Activated effector memory CD4-positive, alpha-beta T cell treated with anti-CD3 and anti-CD28 coated beads, Interleukin-2, amount 50 U/mL, for 16 hours (primary cell): Measurements from ENCODE around the gene EEFSEC.

Source experiments
- DNase-seq: peaks from one replicate; pipeline ENCODE4 v3.0.0-alpha.2; 2020

The EEFSEC gene

DNA sequence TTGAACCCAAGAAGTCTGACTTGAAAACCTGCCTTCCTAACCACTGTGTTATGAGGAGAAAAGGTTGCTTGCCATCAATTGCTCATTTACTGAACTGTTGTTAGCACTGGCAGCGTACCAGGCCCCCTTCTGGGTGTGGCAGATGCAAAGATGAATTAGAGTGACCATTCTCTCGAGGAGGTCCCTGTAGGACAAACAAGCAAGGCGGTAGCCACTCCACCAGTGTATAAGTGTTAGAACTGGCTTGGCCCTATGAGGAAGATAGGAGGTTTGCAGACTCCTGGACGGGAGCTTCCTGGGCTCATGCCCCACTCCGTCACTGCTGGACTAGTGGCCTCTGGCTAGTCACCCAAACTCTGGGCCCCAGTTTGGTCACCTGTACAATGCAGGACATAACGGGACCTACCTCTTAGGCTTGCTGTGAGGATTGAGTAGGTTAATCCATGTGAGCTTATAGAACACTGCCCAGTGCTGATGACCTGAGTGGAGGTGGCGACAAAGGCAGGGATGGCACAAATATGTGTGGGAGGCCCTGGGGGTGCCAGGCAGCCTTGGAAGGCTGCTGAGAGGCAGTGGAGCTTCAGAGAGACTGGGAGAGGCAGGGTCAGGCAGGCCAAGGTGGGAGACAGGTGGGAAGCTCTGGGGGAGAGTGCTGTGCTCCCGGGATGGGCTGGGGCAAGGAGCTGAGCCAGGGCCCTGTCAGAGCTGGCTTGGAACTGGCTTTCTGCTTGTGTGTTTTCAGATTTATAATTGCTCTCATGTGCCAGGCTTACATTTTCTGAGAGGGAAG lies 167.5 kb downstream of the EEFSEC start:
- DNase-seq = peak; percentile 24

DNA sequence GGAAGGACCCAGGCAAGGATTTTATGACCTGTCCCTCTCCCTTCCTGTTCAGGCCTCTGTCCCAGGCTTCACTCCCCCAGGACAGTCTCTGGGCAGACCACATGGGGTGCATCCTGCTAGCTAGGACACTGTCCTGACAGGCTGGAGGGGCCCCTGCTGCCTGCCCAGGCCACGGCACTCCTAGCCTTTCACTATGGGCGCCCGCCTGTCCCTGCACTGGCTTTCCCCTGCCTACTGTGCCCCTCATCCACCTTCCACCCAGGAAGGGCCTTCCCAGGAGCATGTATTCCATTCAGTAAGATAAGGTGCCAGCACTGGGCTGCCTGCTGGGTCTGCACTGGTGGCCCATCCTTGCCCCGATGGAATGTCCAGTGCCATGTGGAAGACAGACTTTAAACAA lies 168.1 kb downstream of the EEFSEC start:
- peak; percentile 41 for DNase-seq

DNA sequence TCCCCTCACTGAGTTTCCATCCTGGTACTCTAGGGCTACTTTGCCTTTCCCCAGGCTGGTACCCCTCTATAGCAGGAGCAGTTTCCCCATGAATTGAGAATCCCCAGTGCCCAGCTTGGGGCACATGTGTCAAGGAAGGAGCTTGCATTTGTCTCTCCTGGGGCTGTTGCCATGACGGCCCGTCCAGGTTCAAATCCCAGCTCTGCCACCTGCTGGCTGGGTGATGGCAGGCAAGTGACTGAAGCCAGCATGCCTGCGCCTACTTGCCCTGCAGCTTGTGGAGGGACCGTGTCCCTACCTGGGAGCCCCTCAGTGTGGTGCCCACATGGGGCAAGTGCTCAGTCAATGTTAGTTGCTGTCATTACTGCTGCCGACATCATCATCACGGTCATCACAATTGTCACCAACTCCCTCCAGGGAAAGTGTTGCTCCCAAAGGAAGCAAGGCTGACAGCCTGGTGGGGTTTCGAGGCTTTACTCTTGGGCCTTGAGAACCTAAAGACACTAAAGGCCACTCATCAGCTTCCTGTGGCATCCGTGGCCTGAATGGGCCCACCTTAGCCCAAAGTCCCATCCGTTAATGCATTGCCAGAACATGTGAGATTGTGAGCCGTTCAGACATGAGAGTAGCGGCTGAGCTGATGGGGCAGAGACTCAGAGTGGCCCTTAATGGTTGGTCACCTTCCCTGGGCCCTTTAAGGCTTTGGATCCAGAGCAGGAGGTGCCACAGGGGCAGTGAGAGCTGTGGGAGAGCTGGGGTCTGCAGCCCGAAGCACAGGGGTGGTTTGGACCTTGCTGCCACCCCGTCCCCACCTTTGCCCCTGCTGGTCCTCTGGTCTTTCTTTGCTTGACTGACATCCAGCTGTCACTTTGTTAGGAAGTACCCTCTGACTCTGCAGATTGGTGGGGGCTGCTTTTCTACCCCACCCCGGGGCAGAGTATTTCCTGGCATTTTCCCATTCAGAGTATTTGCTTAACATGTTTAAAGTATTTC lies 169.0 kb downstream of the EEFSEC start:
- peak; percentile 79 for DNase-seq

DNA sequence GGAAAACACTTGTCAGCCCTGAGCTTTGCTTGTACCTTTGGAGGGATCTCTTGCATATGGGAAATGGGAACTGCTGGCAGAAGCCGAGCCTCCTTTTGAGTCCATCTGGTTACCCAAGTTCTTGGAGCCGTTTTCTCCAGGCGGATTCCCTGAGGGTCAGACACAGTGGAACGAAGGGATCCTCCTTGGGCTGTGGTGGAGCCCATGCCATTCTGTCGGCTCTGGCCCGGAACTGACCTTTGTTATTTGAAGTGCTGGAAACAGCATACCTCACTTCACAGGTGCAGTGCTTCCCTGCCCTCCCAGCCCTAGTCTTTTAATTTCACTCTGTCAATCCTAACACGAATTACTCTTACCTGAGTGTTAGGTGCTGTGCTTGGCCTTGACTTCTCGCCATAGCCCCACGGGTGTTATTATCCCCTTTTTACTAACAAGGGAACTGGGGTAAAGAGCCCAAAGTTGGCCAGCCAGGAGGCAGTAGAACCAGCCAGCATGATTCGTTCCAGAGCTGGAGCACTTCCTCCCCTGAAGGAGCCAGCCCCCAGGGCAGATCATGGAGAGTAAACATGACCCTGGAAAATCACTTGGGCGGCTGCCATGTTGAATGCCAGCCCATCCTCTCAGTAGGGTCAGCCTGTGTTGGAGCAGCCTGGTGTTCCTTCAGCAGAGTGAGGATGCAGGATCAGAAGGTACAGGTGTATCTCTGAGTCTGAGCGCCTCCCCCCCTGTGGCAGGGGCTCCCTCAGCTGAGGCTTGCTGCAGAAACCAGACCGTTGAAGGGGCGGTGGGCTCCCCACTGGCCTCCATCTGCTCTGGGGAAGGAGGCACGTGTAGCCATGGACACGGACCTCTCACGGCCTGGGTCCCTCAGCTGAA lies 170.2 kb downstream of the EEFSEC start:
- peak; percentile 16 for DNase-seq

DNA sequence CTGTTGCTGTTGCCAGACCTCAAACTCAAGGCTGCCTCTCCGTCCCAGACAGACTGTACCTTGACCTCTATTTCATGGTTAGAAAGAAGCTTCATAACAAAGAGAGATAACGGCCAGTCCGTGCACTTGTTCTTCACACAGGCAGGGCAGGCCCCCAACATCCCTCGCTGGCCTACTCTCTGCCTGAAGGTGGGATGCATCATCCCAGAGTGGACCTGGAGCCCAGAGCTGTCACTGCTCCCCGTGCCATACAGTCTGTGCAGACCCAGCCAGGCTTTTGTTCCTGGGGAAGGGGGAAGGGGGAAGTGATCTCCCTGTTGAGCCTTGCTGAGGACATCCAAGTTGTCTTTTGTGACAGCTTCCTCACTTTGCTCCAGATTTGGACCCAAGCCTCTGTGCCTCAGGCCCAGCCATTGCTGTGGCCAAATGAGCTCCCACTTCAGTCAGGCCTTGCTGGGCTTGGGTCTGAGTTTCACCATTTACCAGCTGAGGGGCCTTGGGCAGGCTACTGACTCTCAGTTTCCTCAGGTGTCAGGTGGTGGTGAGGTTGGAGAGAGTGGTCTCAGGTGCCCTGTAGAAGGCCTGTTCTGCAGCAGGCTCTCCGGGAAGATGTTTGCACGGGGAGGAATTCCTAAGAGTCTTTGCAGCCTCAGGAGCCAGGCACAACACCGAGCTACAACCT lies 171.8 kb downstream of the EEFSEC start:
- peak; percentile 53 for DNase-seq

DNA sequence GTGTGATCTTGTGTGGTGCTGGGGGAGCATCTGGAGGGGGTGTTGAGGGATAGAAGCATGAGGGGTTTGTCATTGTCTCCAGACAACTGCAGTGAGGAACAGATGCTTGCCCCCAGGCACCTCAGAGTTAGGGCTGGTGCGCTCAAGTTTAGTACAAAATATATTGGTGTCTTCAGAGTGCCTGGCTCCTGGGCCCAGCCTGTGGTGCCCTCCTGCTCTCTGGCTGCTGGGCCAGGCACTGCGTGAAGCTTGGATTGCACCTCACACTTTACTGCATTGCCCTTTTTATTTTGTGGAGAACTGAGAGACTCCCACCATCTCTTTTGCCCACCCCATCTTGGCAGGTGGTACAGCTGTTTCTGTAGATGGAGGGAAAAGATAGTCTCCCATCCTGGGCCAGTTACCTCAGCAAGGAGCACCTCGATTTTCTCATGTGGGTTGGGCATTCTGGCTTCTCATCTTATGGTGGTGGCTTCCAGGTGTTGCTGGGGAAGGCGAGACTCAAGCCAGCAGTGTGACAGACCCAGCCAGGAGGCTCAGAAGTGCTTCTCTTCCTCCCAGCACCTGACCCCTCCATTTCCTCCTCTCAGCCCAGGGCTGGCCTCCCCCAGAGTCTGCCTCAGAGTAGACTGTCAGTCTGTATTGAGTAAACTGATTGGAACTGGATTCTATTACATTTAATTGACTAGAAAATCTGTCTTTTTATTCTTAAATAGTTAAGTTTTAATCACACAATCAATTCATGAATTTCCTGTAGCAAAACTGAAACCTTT lies 173.0 kb downstream of the EEFSEC start:
- DNase-seq = peak; percentile 45

DNA sequence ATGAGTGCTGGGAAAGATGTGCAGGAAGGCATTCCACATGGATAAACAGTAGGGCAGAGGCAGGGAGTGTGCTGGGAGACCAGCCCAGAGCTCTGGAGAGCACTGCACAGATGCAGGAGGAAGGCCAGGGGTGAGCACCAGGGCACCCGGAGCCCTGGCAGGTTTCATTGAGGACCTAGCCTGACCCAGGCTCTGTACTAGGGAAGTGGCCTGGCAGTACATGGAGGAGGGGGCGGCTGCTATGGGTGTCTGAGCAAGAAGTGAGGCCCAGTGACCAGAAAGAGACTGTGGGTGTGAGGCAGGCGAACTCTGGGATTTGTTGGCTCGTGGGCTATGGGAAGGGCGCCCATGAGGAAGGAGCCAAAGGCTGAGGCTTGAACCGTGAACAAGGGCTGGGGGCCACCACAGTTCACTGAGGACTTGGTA lies 174.3 kb downstream of the EEFSEC start:
- peak; percentile 37 for DNase-seq

DNA sequence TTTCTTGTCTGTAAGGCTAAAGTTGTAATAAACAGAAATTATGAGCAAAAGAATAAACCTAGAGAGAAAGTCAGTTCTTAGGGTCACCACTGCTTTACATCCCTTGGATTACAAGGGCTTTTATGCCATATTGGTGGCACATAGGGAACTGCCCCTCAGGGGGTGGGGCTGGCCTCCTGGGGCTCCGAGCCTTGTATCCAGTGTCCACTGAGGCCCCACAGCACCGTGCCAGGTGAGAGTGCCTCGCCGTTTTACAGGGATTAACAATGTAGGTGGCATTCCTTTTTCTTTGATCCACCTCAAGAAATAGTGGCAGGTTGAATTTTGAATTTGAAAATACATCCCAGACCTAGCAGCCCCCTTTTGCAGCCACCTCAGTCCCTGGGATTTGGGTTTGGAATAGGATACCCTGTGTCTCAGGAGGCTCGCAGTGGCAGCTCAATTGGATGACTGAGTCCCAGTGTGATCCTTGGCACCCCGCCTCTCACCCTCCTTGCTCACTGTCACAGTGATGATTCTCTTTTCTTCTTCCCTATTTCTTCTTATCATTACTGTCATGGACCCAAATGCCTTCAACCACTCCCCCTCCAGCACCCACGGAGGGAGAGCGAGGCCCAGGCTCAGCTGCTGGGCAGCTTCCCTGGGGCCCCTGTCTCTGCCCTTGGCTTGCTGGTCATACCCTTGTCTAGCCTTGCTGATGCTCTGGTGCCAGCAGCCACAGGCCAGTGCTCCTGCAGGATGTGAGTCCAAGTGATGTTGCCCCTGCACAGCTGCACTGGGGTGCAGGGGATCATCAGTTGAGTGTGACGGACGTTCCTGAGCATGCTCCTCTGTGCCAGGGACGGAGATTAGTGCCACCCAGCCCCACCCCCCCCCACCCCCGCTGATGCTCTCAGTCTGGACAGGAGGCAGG lies 175.5 kb downstream of the EEFSEC start:
- DNase-seq = peak; percentile 50

DNA sequence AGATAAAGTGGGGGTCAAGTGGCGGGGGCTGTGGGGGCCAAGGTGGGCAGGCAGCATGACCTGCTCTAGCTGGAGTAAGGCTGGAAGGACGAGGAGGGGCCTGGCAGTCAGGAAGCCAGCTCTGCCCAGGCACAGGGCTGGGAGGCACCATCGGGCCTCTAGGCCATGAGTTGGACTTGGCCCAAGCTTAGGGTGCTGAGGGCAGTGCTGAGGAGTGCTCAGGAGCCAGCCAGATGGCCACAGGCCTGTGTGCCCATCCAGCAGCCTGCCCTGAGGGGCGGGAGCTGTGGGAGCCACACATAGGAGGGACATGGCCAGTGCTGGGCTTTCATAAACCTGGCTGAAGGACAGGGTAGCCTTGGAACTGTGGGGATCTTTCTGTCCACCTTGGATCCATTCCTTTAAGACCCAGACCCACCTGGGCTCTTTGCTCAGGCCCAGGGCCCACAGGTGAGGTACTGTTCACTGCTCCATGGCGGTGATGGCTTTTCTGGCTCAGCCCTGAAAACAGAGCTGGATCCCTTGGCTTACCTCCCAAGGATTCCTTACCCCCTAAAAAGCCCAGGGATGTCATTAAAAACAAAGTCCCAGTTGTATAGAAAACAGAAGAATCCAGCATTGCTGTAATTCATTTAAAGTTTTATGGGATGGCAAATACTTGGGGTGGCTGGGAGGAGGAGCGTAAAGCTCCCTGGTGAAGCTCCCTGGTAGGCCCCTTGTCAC lies 176.4 kb downstream of the EEFSEC start:
- DNase-seq = peak; percentile 33

DNA sequence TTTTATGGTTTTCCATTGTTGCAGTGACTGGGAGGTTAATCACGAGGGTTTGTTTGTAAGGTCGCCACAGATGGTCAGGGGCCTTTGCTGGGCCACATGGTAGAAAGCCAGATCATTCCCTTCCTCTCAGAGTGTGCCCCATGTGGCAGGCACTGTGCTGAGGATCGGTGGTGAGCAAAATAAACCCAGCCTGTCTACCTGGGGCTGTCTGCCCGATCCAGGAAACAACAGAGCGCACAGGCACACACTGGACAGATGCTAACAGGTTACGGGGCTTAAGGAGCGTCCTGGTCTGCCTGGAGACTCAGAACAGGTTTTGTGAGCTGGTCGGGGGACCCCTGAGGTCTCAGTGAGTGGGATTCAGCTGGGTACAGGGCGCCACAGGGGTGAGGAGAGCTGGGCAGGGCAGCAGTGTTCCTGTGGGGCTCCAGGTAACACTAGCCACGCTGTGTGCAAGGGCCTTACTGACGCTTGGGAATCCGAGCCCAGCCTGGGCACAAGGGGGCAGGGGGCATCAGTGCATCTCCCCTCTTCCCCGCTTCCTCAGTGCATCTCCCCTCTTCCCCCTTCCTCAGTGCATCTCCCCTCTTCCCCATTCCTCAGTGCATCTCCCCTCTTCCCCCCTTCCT lies 177.0 kb downstream of the EEFSEC start:
- peak; percentile 39 for DNase-seq

DNA sequence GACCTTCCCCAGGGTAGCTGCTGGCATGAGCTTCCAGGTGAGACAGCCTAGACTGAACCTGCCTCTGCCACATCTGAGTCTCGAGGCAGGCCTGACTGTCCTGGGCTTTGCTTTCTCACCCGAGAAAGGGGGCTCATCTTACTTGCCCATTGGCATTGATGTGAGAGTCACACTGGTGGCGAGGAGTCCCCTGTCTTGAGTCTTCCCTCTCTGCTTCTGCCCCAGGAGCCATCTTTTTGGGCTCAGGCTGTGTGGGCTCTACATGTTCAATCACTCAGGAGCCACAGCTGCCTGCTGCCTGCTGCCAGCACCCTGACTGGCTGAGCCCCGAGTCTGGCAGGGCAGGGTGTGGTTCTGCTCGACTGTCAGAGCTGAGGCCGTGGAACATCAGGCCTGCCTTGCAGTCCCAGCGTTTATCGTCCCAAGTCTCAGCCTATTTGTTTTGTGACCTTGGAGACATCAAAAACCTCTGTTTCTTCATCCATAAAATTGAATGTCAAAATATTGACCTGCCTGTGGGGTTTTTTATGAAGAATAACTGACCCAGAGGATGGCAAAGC lies 180.9 kb downstream of the EEFSEC start:
- DNase-seq = peak; percentile 28

DNA sequence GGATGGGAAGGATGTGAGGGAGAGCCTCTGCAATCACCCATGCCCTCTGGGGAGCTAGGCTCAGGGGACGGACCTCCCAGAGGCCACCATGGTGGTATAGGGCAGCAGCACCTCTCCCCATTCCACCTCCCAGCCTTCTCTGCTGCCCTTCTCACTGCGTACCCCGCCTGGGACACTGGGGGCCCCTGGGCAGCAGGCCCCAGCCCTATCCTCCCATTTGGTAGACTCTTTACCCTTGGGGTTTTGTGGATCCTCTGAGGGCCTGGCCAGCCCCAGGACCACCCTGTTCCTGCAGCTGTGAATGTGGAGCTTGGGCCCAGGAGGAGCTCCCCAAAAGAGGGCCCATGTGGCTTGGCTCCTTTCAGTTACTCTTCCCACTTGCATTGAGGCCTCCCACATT lies 181.5 kb downstream of the EEFSEC start:
- DNase-seq = peak; percentile 13

DNA sequence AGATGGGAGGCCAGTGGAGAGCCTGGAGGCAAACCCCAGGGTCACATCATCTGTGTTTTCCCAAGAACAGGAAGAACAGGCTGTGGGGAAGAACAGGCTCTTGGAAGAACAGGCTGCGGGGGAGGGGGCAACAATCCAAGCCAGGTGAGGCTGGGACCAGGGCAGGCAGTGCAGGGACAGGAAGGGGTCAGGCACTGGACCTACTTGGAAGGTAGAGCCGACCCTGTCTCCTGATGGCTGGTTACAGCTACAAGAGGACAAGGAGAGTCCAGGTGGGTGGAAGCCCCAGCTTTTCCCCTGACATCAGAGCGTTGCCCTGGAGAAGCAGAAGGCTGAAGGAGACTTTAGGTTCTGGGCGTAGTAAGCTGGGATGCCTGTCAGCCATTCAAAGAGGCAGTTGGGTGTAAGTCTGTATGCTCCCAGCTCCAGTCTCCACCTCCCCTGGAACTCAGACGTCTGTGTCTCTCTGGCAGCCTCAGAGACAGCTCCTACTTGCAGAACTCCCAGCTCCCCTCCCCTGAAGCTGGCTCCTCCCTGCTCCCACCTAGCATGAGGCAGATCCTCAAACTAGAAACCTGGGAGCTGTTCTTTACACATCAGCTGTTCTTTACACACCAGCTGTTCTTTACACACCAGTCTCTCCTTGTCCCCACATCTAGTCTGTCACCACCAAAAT lies 182.5 kb downstream of the EEFSEC start:
- DNase-seq = peak; percentile 37

DNA sequence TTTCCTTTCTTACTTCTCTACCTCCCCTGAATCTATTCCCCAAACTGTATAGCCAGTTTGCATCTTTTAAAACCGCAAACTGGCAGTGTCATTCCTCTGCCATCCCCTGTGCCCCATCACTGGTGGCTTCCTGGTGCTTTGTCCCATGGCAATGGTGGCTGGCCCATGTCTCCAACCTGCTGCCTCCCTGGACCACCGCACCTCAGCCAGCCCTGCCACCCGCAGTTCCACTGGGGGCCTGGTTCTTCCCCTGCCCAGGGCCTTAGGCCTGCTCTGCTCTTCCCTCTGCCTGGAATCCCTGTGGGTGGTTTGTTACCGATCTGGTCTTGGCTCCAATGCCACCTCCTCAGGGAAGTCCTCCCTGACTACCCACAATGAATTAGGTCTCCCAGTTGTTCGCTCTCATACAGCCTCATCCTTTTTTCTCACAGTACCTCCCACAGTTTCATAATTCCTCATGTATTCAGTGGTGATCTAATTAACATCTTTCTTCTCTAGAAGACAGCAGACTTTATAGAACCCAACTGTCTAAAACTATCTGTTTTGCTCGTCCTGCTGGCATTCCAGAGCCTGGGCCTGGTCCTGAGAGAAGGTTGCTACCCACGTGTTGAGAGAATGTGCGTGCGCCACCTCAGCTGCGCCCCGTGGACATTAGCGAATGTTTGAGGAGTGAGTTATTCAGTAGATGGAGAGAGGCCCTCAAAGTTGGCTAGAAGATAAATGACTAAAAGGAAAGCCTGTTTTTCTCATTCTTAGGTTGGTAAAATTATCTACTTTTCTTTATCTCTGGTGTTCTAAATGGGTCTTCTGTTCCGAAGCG lies 183.3 kb downstream of the EEFSEC start:
- DNase-seq = no peak

DNA sequence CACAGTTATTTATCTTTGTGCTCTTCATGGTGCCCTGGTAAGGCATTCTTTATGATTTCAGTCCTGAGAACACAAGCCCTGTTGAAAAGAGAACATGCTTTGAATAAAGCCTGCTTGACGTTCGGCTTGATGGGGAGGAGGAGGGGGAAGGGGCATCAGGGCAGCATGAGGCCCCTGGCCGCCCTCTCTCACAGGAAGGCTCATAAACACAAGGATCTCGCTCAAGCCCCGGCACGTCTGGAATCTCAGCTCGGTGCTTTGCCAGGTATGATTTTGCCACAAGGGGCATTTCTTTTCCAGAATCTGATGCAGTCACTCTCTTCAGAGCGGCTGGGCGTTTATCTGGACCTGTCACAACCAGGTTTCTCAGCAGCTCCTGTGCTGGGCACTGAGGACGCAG lies 184.0 kb downstream of the EEFSEC start:
- no peak for DNase-seq

DNA sequence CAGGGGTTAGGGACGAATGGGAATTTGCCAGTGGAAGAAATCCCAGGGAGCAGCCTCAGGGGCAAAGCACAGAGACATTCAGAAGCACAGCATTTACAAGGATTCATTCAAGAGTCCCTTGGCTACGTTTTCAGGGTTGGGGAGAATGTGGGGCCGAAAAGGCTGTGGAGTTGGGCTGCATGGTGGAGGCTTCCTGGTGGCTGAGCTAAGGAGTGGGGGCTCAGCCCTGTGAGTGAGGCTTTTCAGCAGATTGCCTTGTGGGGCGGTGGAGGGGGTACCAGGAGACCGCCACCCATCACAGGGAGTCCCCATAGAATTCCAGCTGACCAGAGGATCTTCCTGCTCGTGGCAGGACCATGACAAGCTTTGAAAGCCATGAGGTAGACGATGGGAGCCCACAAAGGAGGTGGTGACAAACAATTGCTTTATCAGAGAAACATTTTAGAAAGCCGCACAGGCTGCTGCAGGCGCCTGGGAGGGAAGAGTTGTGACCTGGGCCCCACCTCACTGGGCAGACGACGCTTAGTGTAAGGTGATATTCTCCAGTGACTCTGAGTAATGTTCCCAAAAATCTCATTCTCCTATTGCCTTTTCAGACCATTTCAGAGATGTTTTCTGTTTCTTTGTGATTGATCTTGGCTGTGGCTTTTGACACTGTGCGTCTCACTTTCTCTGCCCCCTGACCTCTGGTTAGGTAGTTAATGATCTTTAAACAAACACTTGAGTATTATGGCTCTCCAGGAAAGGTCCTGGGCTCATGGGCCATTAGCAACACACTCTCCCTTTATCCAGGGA lies 185.5 kb downstream of the EEFSEC start:
- DNase-seq = no peak
